ENCODE data around the gene ATXN10. TPM values are rescaled to one million over a fixed set of nuclear protein-coding genes. Genes with fewer than 3 reads are reported as not detected.

Gene ATXN10
- total and polyA plus RNA-seq, 2 of the 8 experiments (the other 6 are each of a cell fraction or from before 2014, with no cell fraction given), result 134 to 210 TPM

GRCh38 chr22:45852826-45853225 is 181.2 kb downstream of the ATXN10 start (continued):
- no peak for TF ChIP-seq SP4 (IDR thresholded peaks at IDR 0.05; ENCODE audit: low read length)
- TF ChIP-seq NRF1 (IDR thresholded peaks at IDR 0.05; ENCODE audit: low read depth, low read length), result no peak
- TF ChIP-seq GABPA (IDR thresholded peaks at IDR 0.05; ENCODE audit: borderline replicate concordance, insufficient read depth, low read length), result no peak
- TF ChIP-seq SIRT6 (IDR thresholded peaks at IDR 0.05; ENCODE audit: low read length), result no peak

Data from H1 (cell line).